ENCODE measurements around the gene NPW.

DNA sequence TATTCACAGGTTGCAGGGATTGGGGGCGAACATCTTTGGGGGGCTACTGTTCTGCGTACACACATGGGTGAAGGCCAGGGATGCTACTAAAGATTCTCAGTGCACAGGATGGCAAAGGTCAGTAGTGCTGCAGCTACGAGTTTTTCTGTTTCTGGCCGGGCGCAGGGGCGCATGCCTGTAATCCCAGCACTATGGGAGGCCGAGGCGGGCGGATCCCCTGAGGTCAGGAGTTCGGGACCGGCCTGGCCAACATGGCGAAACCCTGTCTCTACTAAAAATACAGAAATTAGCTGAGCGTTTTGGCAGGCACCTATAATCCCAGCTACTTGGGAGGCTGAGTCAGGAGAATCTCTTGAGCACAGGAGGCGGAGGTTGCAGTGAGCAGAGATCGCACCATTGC is 6.1 kb upstream of the NPW start:
- TF ChIP-seq, protein P1, sequence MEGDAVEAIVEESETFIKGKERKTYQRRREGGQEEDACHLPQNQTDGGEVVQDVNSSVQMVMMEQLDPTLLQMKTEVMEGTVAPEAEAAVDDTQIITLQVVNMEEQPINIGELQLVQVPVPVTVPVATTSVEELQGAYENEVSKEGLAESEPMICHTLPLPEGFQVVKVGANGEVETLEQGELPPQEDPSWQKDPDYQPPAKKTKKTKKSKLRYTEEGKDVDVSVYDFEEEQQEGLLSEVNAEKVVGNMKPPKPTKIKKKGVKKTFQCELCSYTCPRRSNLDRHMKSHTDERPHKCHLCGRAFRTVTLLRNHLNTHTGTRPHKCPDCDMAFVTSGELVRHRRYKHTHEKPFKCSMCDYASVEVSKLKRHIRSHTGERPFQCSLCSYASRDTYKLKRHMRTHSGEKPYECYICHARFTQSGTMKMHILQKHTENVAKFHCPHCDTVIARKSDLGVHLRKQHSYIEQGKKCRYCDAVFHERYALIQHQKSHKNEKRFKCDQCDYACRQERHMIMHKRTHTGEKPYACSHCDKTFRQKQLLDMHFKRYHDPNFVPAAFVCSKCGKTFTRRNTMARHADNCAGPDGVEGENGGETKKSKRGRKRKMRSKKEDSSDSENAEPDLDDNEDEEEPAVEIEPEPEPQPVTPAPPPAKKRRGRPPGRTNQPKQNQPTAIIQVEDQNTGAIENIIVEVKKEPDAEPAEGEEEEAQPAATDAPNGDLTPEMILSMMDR (conservative IDR thresholded peaks at IDR 0.05 in 1 of 2, IDR thresholded peaks at IDR 0.05 in 1 of 2; ENCODE audit: low read depth in 1 of 2, low read length in 2 of 2): no peak
- no peak for TF ChIP-seq EZH2 (IDR thresholded peaks at IDR 0.05; ENCODE audit: low read length, missing control alignments)
